Stimulated activated naive CD4-positive, alpha-beta T cell treated with Interleukin-2 at 50 U/mL for 16 hours (primary cell): ENCODE measurements around the gene EPN2.
"Not testable (repeated sequence)": the region's sequence is repeated elsewhere in the genome, so short reads cannot be mapped to it uniquely, and the experiment has no call there.

Experiments used
- DNase-seq: peaks from one replicate; lab custom pipeline; 2025; lab: John Stamatoyannopoulos, UW

EPN2 gene

GRCh38 chr17:19237139-19237388 is at the start of gene EPN2:
Gene EPN2 (plus strand): TSS chr17:19237366. CDS start chr17:19283120, 45,754 bp downstream.
- DNase-seq = not testable (repeated sequence)

- not testable (repeated sequence) for DNase-seq
Measured at GRCh38 chr17:19187883-19188869, 49.0 kb upstream of the EPN2 start.

- not testable (repeated sequence) for DNase-seq
Measured at GRCh38 chr17:19188870-19189708, 48.1 kb upstream of the EPN2 start.

DNA sequence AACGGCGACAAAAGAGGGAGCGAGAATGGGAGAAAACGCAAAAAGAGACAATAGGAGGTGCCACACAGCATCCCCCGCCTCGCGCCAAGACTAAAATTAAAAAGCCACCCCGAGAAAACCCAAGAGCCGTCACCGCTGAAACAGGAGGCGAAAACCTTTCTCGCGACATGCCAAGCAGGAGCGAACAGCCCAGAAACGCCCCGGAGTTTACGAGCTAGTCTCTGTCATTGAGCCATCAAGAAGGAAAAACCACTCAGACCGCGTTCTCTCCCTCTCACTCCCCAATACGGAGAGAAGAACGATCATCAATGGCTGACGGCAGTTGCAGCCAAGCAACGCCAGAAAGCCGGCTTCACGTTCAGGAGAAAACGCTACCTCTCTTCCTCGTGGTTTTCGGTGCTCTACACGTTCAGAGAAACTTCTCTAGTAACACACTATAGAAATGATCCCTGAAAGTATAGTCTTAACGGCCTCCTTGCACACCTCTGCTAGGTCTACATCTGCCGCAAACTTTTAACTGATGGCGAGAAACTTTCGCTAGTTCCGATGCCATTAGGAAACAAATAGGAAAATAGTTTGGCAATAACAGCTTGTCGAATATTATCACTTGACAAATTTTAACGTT is 47.3 kb upstream of the EPN2 start:
- not testable (repeated sequence) for DNase-seq

GRCh38 chr17:19196382-19197204 is 40.6 kb upstream of the EPN2 start:
- DNase-seq = not testable (repeated sequence)

GRCh38 chr17:19202448-19202847 is 34.7 kb upstream of the EPN2 start:
- not testable (repeated sequence) for DNase-seq

DNA sequence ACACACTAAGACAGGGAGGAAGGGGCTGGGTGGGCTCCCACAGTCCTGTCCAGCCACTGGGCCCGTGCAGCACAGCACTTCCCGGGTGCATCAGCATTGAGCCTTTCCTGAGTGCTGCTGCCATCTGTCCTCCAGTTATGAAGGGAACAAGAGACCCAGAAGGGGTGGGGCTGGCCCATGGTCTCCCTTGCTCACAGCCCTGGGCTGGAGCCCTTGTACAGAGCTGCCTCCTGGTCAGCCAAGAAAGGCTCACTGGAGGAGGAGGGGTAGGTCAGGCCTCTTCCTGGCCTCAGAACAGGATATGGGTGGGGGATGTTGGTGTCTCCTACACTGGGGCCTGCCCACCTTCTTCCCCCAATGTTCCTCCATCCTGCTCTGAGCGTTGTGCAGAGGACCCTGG is 33.7 kb upstream of the EPN2 start:
- DNase-seq = not testable (repeated sequence)

- not testable (repeated sequence) for DNase-seq
Measured at GRCh38 chr17:19215074-19215860, 21.9 kb upstream of the EPN2 start.

DNA sequence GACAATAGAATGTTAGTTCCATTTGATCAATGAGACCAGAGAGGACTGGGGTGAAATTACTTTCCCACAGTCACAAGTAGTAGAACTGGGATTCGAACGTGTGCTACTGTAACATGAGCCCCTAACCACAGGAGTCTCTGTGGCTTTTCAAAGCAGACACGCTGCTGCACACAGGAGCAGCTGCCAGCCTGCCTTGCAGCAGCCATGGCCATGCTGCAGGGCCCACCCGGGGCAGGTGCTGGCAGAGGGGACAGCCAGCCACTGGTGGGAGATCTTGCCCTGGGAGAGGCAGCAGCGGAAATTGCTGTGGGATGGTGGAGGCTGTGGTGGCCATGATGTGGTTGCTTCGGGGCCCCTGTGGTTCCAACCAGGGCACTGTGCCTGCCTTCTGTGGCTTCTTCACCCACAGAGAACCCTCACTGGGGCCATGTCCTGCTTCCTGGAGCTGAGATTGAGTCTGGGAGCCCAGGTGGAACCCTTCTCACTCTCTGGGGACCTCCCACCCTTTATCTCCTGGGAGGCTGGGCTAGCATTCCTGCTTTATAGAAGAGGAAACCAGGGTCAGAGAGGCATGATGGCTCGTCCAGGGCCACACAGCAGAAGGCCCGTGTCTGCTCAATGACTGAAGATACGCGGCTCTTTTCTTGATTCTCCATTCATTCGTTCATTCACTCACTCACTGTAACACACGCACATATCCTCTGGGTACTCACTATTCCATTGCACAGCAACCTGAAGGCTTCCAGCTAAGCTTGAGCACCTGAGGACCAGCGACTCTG is 20.8 kb upstream of the EPN2 start:
- not testable (repeated sequence) for DNase-seq

DNA sequence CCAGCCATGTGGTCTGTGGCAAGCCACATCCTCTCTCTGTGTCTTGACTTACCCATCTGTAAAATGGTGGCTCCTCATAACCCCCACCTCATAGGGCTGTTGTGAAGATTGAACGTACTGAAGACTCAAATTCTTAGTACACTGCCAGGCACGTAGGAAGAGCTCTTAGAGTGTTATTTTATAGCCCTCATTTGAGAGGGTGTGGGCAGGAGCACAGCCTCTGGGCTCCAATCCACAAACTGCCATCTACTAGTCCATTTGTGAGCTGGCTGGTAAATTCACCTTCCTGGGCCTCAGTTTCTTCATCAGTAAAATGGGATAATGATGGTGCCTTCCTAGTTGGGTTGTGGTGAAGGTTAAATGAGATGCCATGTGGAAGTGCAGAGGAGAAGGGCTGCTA is 18.3 kb upstream of the EPN2 start:
- DNase-seq = not testable (repeated sequence)

DNA sequence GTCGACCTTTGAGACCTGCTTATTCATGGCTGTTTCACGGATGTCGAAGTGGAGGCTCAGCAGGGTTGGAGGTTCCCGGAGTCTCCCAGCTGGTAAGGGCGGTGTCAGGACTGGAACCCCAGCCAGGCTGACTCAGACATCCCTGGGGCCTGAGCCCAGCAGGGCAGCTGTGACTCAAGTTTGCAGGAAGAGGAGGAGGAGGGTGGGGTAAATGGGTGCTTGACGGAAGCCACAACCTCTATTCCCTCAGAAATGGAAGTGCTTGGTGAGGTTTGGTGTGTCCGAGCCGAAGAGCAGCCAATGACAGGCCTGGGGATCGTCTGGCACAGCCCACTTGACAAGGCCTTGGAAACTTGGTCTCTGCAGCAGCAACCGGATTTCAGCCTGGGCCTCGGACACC is 17.8 kb upstream of the EPN2 start:
- DNase-seq = not testable (repeated sequence)

DNA sequence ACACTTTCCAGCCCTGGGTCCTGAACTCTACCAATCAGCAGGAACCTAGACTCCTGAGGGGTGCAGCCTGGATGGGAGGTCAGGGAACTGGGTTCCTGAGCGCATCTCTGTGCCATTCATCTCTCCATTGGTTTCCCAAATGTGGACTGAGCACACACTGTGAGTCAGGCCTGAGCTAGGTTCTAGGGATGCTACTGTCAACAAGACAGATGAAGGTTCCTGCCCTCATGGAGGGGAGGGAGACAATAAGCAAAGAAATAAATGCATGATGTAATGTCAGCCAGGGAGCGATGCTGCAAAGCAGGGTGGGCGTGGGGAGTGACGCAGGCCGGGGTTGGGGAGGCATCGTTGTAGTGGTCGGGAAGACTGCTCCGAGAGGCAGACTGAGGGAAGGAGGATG is 17.0 kb upstream of the EPN2 start:
- DNase-seq = not testable (repeated sequence)

DNA sequence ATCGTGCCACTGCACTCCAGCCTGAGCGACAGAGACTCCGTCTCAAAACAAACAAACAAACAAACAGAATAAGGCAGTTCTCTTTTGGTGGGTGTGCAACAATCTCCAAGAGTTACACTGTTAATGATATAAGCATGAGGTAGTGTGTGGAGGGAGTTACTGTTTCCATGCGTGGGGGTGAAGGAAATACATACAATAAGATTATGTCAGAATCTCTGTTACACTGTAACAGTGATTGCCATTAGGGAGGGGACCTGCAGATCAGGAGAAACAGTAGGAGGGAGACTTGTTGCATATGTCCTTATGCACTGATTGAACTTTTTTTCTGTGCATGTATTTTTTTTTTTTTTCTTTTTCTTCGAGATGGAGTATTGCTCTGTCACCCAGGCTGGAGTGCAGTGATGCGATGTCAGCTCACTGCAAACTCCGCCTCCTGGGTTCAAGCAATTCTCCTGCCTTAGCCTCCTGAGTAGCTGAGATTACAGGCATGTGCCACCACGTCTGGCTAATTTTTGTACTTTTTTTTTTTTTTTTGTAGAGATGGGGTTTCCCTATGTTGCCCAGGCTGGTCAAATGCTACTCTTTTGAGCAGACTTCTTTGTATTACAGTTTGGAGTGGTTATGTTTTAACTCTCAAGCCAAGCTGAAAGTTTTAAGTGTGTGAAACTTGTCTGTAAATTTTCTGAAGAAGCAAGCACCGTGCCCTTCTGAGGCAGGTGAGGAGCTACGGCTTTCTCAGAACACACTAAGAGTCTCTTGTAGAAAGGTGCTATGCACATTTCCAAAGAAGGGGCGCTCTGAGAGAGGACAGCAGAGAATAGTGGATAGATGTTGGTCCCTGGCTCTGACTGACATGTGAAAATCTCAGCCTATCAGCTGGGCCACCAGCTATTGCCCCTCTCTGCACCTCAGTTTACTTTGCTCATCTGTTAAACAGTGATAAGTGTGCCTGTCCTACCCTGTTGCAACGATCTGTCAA is 10.3 kb upstream of the EPN2 start:
- not testable (repeated sequence) for DNase-seq

GRCh38 chr17:19234676-19235075 is 2.5 kb upstream of the EPN2 start:
- not testable (repeated sequence) for DNase-seq

- not testable (repeated sequence) for DNase-seq
Measured at GRCh38 chr17:19236351-19237138, 621 bp upstream of the EPN2 start.

DNA sequence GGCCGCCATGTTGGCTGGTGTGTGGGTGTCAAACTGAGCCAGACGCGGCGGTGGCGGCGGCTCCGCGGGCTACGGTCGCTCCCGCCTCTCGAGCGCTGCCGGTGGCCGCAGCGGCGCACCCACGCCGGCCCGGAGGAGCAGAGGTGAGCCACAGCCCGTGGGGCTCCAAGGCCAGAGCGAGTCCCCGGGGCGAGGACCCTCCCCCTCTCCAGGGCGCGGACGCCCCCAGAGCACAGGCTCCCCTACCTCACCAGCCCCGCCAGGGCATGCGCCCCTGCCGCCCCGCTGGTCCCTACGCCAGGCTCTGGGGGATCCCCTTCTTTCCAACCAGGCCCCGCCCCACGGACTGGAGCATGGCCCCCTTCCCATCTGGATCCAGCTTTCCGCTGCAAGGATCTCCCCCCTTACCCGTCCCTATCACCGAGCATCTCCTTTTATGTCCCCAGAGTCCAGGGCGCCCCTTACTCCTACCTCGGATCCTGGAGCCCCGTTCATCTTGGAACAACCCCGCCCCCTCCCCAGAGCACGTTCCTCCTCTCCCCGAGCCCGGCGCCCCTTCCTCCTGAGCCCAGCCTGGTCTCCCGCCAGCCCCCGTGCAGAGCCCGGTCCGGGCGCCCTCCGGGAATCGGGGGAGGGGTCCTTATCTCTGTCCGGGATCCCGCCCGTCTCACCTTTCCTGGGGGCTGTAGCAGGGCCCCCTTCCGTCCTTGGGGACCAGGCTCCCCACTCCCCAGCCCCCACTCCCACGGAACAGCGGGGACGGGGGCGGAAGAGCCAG is 412 bp downstream of the EPN2 start:
- DNase-seq = peak; percentile 31

- DNase-seq = no peak
Measured at GRCh38 chr17:19238167-19238505, 970 bp downstream of the EPN2 start.
